H1 (cell line): Measurements from ENCODE around the gene METTL8. TPM values are rescaled to one million over a fixed set of nuclear protein-coding genes. Genes with fewer than 3 reads are reported as not detected.

ENCODE experiments used
- CTCF ChIA-PET: fragments of 300-600 bp; sonication (Branson Sonifier 250); formaldehyde crosslinking; loops from one replicate; lab custom pipeline; 2021; ENCODE audit not compliant: partially characterized antibody; lab: Charles Lee
- POLR2A ChIA-PET: fragments of 300-600 bp; sonication (Branson Sonifier 250); formaldehyde crosslinking; loops from one replicate; lab custom pipeline; 2021; ENCODE audit warnings: inconsistent platforms; ENCODE audit not compliant: partially characterized antibody; lab: Charles Lee
- DNase-seq, 2 experiments: peaks; one replicate each; pipeline versions ENCODE4 v3.0.0 to v3.0.0-alpha.2; 2010 to 2022; ENCODE audit warnings: low spot score in 2 of 2, low read depth in 1 of 2, mixed read lengths in 1 of 2
- FAIRE-seq: peaks from 2 replicates; lab custom pipeline; 2011; peaks lifted over from hg19 to GRCh38; lab: Jason Lieb, UNC
- H2AFZ ChIP-seq: 2 replicates; pipeline ENCODE4 v1.8.1; 2012; ENCODE audit warnings: low read length, inconsistent platforms
- H2AK5ac ChIP-seq: 2 replicates; pipeline ENCODE4 v1.6.1; 2013; ENCODE audit warnings: low read depth, low read length
- H2BK120ac ChIP-seq: replicated peaks from 2 replicates; pipeline ENCODE3; 2013; ENCODE audit warnings: low read depth, low read length, inconsistent platforms
- H2BK12ac ChIP-seq: 2 replicates; pipeline ENCODE4 v1.6.1; 2013; ENCODE audit warnings: low read depth, low read length
- H2BK15ac ChIP-seq: 2 replicates; pipeline ENCODE4 v1.6.1; 2013; ENCODE audit warnings: low read length
- H2BK20ac ChIP-seq: 2 replicates; pipeline ENCODE4 v1.6.1; 2013; ENCODE audit warnings: low read length
- H2BK5ac ChIP-seq: 2 replicates; pipeline ENCODE4 v1.6.1; 2013; ENCODE audit warnings: low read depth, low read length
- H3K14ac ChIP-seq: 2 replicates; pipeline ENCODE4 v1.6.1; 2013; ENCODE audit warnings: inconsistent platforms; ENCODE audit not compliant: insufficient read length
- H3K18ac ChIP-seq: 2 replicates; pipeline ENCODE4 v1.6.1; 2013; ENCODE audit warnings: low read length; ENCODE audit errors: extremely low read depth
- H3K23ac ChIP-seq: 2 replicates; pipeline ENCODE4 v1.6.1; 2013; ENCODE audit warnings: inconsistent platforms; ENCODE audit not compliant: insufficient read length
- H3K23me2 ChIP-seq: 2 replicates; pipeline ENCODE4 v1.6.1; 2013; ENCODE audit warnings: low read depth, low read length
- H3K27ac ChIP-seq: 2 replicates; pipeline ENCODE4 v1.6.1; 2011; ENCODE audit warnings: low read depth, low read length, inconsistent platforms
- H3K27me3 ChIP-seq, 4 experiments: replicated peaks in 1 of 4; 1 replicate in 1 of 4; 2 replicates in 3 of 4; pipeline versions ENCODE4 v1.6.1 to v1.8.1; 2011 to 2013; ENCODE audit warnings: low read length in 3 of 4, mild to moderate bottlenecking in 3 of 4, inconsistent platforms in 2 of 4, mixed read lengths in 2 of 4, moderate library complexity in 1 of 4; ENCODE audit not compliant: control insufficient read depth in 3 of 4, insufficient read depth in 3 of 4; ENCODE audit errors: extremely low read depth in 1 of 4
- H3K36me3 ChIP-seq, 4 experiments: 2 replicates each; pipeline versions ENCODE4 v1.6.1 to v1.8.1; 2011 to 2013; ENCODE audit warnings: mild to moderate bottlenecking in 4 of 4, low read length in 3 of 4, moderate library complexity in 2 of 4, control low read depth in 1 of 4, inconsistent platforms in 1 of 4; ENCODE audit not compliant: insufficient read depth in 4 of 4, control insufficient read depth in 2 of 4
- H3K4ac ChIP-seq: replicated peaks from 2 replicates; pipeline ENCODE3; 2013; ENCODE audit warnings: low read length, low read depth, mixed read lengths, inconsistent platforms; ENCODE audit not compliant: insufficient read length
- H3K4me1 ChIP-seq, 4 experiments: replicated peaks in 1 of 4; 1 replicate in 1 of 4; 2 replicates in 3 of 4; pipeline versions ENCODE4 v1.6.1 to v1.8.1; 2011 to 2013; ENCODE audit warnings: low read length in 3 of 4, inconsistent platforms in 2 of 4, mixed read lengths in 1 of 4; ENCODE audit not compliant: insufficient read depth in 4 of 4, control insufficient read depth in 3 of 4
- H3K4me2 ChIP-seq, 2 experiments: 2 replicates each; pipeline versions ENCODE4 v1.6.1 to v1.8.1; 2011 to 2013; ENCODE audit warnings: low read depth in 2 of 2, low read length in 2 of 2, control low read depth in 1 of 2, inconsistent platforms in 1 of 2, mild to moderate bottlenecking in 1 of 2; ENCODE audit not compliant: insufficient read depth in 1 of 2
- H3K4me3 ChIP-seq, 4 experiments: fragments of 200-600, 300-600 bp in 1 of 4; sonication (generic), shearing (Covaris generic), sonication (Bioruptor Twin) in 1 of 4; 2 replicates each; pipeline versions ENCODE4 v1.5.1 to v1.8.1; 2011 to 2016; ENCODE audit warnings: low read length in 4 of 4, low read depth in 3 of 4, control low read depth in 2 of 4, inconsistent platforms in 2 of 4, mild to moderate bottlenecking in 2 of 4, mixed read lengths in 1 of 4, moderate library complexity in 1 of 4; ENCODE audit not compliant: insufficient read depth in 2 of 4; ENCODE audit errors: extremely low read depth in 1 of 4
- H3K56ac ChIP-seq: replicated peaks from 2 replicates; pipeline ENCODE3; 2013; ENCODE audit warnings: low read depth, mild to moderate bottlenecking, mixed read lengths, low read length, inconsistent platforms; ENCODE audit not compliant: insufficient read length
- H3K79me1 ChIP-seq: 2 replicates; pipeline ENCODE4 v1.6.1; 2013; ENCODE audit warnings: low read depth, low read length, control low read depth
- H3K79me2 ChIP-seq, 2 experiments: 2 replicates each; pipeline versions ENCODE4 v1.6.1 to v1.8.1; 2012 to 2013; ENCODE audit warnings: low read length in 2 of 2, mild to moderate bottlenecking in 2 of 2, inconsistent platforms in 1 of 2; ENCODE audit not compliant: insufficient read depth in 2 of 2, control insufficient read depth in 1 of 2
- H3K9ac ChIP-seq, 4 experiments: replicated peaks in 1 of 4; 1 replicate in 1 of 4; 2 replicates in 3 of 4; pipeline versions ENCODE4 v1.6.1 to v1.8.1; 2011 to 2013; ENCODE audit warnings: low read depth in 3 of 4, low read length in 3 of 4, control low read depth in 2 of 4, mild to moderate bottlenecking in 2 of 4, moderate library complexity in 2 of 4, inconsistent platforms in 1 of 4; ENCODE audit errors: extremely low read depth in 1 of 4
- H3K9me3 ChIP-seq, 2 experiments: 2 replicates each; pipeline versions ENCODE4 v1.6.1 to v1.8.1; 2012 to 2013; ENCODE audit warnings: mild to moderate bottlenecking in 2 of 2, moderate library complexity in 2 of 2, control low read depth in 1 of 2, inconsistent platforms in 1 of 2, low read depth in 1 of 2, low read length in 1 of 2, mixed read lengths in 1 of 2; ENCODE audit not compliant: insufficient read depth in 2 of 2
- H4K20me1 ChIP-seq, 2 experiments: replicated peaks in 1 of 2; 2 replicates each; pipeline versions ENCODE3 to v1.8.1; 2011 to 2013; ENCODE audit warnings: inconsistent platforms in 2 of 2, low read length in 2 of 2, mild to moderate bottlenecking in 1 of 2; ENCODE audit not compliant: insufficient read depth in 2 of 2, control insufficient read depth in 1 of 2
- H4K5ac ChIP-seq: 2 replicates; pipeline ENCODE4 v1.6.1; 2013; ENCODE audit warnings: low read length, low read depth, mixed read lengths, inconsistent platforms; ENCODE audit not compliant: insufficient read length
- H4K8ac ChIP-seq: 2 replicates; pipeline ENCODE4 v1.8.0; 2013; ENCODE audit warnings: mild to moderate bottlenecking, moderate library complexity, low read length, inconsistent platforms; ENCODE audit not compliant: insufficient read depth; ENCODE audit errors: extremely low read depth
- H4K91ac ChIP-seq: replicated peaks from 2 replicates; pipeline ENCODE3; 2013; ENCODE audit warnings: low read length, mixed read lengths, inconsistent platforms; ENCODE audit not compliant: insufficient read length
- CEBPB ChIP-seq: IDR thresholded peaks from 2 replicates; pipeline ENCODE4 v1.6.1; 2012; ENCODE audit warnings: low read depth, low read length
- CHD1 ChIP-seq: IDR thresholded peaks from 2 replicates; pipeline ENCODE4 v1.6.1; 2012; ENCODE audit warnings: low read depth, low read length, improper control_type of control experiment
- CREB1 ChIP-seq: IDR thresholded peaks from 2 replicates; pipeline ENCODE4 v1.6.1; 2012; ENCODE audit warnings: inconsistent platforms
- EZH2 ChIP-seq: fragments of 200-600 bp; sonication (generic); IDR thresholded peaks from 2 replicates; pipeline ENCODE4 v1.7.1; 2012; ENCODE audit warnings: low read depth, mild to moderate bottlenecking, moderate library complexity, low read length, inconsistent platforms; ENCODE audit not compliant: severe bottlenecking
- FOSL1 ChIP-seq: IDR thresholded peaks from 2 replicates; pipeline ENCODE4 v1.6.1; 2011; ENCODE audit warnings: mild to moderate bottlenecking, low read depth, low read length, moderate library complexity; ENCODE audit not compliant: insufficient read depth
- HDAC6 ChIP-seq: IDR thresholded peaks from one replicate; pipeline ENCODE4 v1.7.1; 2012; ENCODE audit warnings: low read depth, mild to moderate bottlenecking, inconsistent platforms, low read length, moderate library complexity
- JUN ChIP-seq: IDR thresholded peaks from 2 replicates; pipeline ENCODE4 v1.6.1; 2011; ENCODE audit warnings: low read depth, mild to moderate bottlenecking, improper control_type of control experiment, low read length
- POU5F1 ChIP-seq: IDR thresholded peaks from 2 replicates; pipeline ENCODE4 v1.6.1; 2011; ENCODE audit warnings: low read depth, mild to moderate bottlenecking, low read length, moderate library complexity
- SP1 ChIP-seq: IDR thresholded peaks from 2 replicates; pipeline ENCODE4 v1.6.1; 2011; ENCODE audit warnings: low read depth, low read length
- TBP ChIP-seq: IDR thresholded peaks from 2 replicates; pipeline ENCODE4 v1.6.1; 2011; ENCODE audit warnings: low read depth, low read length, improper control_type of control experiment
- WGBS, 2 experiments: shearing (Covaris generic) in 1 of 2; methylation state at CpG; one replicate each; pipeline versions ENCODE4 v1.1.6 to v1.1.7; 2013 to 2015; ENCODE audit warnings: low lambda C conversion rate in 2 of 2, mixed read lengths in 2 of 2, inconsistent platforms in 1 of 2, low coverage in 1 of 2, missing lambda C conversion rate in 1 of 2; ENCODE audit not compliant: insufficient replicate concordance in 2 of 2, insufficient coverage in 1 of 2, insufficient read length in 1 of 2; ENCODE audit errors: extremely low coverage in 1 of 2, missing lambda C conversion rate in 1 of 2; 5-methylcytosine and 5-hydroxymethylcytosine counted together
- polyA plus RNA-seq, 7 experiments: library from polyadenylated mRNA; depleted of rRNA in 3 of 7; stranded (reverse) in 5 of 7; unstranded in 2 of 7; fragments of >200 nt in 5 of 7; fragments of 200-250 nt in 2 of 7; gene quantifications; 1 replicate in 5 of 7; 2 replicates in 1 of 7; 4 replicates in 1 of 7; pipeline versions ENCODE4 v1.2.1 to v1.2.3, GENCODE V29; 2011 to 2013; ENCODE audit warnings: missing spikeins in 2 of 7, mixed read lengths in 2 of 7
- total RNA-seq: library from RNA; stranded (reverse); fragmentation: NEBNext Ultra II Directional; extraction: Animal tissue kit (Norgen Biotek cat#: 25700); gene quantifications from 2 replicates; pipeline ENCODE4 v1.2.1, GENCODE V29; 2021

Gene METTL8
- total and polyA plus RNA-seq, 2 of the 8 experiments (the other 6 are each of a cell fraction or from before 2014, with no cell fraction given): 17.6 to 79.7 TPM

DNA sequence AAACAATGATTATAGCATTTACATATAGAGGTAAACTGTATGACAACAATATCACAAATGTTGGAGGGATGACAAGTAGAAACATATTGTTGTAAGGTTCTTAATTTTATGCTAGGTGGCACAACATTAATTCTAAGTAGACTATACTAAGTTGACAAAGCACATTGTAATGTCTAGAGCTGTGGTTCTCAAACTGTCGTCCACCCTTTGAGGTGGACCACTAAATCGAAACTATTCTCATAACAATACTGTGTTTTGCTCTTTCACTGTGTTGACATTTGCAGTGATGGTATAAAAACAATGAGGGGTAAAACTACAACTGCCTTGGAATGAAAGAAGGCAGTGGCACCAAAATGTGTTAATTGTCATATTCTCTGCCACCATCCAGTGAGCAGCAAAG, 66.1 kb downstream of the METTL8 start:
- DNase-seq: no peak

More for the DNA sequence above, 66.1 kb downstream of the METTL8 start:
- Histone ChIP-seq H3K36me3 (no peaks in the 10 kb centered on the region; a peak in 1 of 8 replicates), H2BK5ac (no peak overlapping the region), H3K4me2 (no peak overlapping the region), H3K9ac (no peak overlapping the region), H4K5ac (no peak overlapping the region), H3K79me2 (peaks cover 0 to 6% of the 10 kb centered on the region in 2 experiments; a peak in 2 of 4 replicates), H3K9me3 (peaks cover 3 to 7% of the 10 kb centered on the region in 2 experiments; a peak in 2 of 4 replicates), H3K4ac (no peak overlapping the region), H2AFZ (no peak overlapping the region), H3K79me1 (no peaks in the 10 kb centered on the region), H3K4me3 (no peak overlapping the region), H2BK12ac (no peak overlapping the region), H3K27ac (no peak overlapping the region), H2AK5ac (no peak overlapping the region), H4K91ac (no peak overlapping the region), H4K20me1 (no peaks in the 10 kb centered on the region)
- POLR2A ChIA-PET: no interaction called here
- CTCF ChIA-PET: no interaction called here
- TF ChIP-seq CEBPB: no peak
- TF ChIP-seq SP1: no peak
- TF ChIP-seq CREB1: no peak
- TF ChIP-seq FOSL1: no peak
- no peak for TF ChIP-seq HDAC6
- TF ChIP-seq CHD1: no peak
- TF ChIP-seq JUN: no peak
- no peak for TF ChIP-seq EZH2
- TF ChIP-seq POU5F1: no peak
- TF ChIP-seq TBP: no peak
- TF ChIP-seq, all 59 proteins: peak for 0
- no peak for FAIRE-seq
- 88% methylated on average over 2 of the region's 2 CpGs; no CpG with 5 or more reads in 1 of the 2 experiments for WGBS, 2 experiments
- Histone ChIP-seq H2BK15ac (no peak overlapping the region), H4K8ac (no peak overlapping the region), H3K23ac (no peak overlapping the region), H2BK20ac (no peak overlapping the region), H3K23me2 (no peaks in the 10 kb centered on the region), H3K27me3 (no peaks in the 10 kb centered on the region), H3K56ac (no peak overlapping the region), H2BK120ac (no peak overlapping the region), H3K14ac (no peak overlapping the region), H3K4me1 (no peaks in the 10 kb centered on the region; a peak in 3 of 7 replicates), H3K18ac (no peak overlapping the region)
